ENCODE measurements around the gene GSTK1.

- no peak for TF ChIP-seq CTCF (IDR thresholded peaks at IDR 0.05; ENCODE audit: insufficient read depth, low read length)
- TF ChIP-seq POLR2AphosphoS5 (IDR thresholded peaks at IDR 0.05; ENCODE audit: low read depth) = no peak
These were observed 55.4 kb downstream of the GSTK1 start for GRCh38 chr7:143318661-143319060.
